ES-I3 (cell line): ENCODE measurements around the gene LETMD1.
A peak's percentile ranks its signal among the peaks of the same experiment; 100 is the strongest.
"Not testable (repeated sequence)": the region's sequence is repeated elsewhere in the genome, so short reads cannot be mapped to it uniquely, and the experiment has no call there.

Experiments
- H3K36me3 ChIP-seq: 2 replicates; pipeline ENCODE4 v1.6.1; 2013; ENCODE audit warnings: mild to moderate bottlenecking, low read length, control low read depth, moderate library complexity; ENCODE audit not compliant: insufficient read depth
- H3K4me1 ChIP-seq: 2 replicates; pipeline ENCODE4 v1.6.1; 2013; ENCODE audit warnings: mild to moderate bottlenecking, control low read depth, low read length; ENCODE audit not compliant: insufficient read depth
- H3K9ac ChIP-seq: 2 replicates; pipeline ENCODE4 v1.6.1; 2013; ENCODE audit warnings: low read depth, mild to moderate bottlenecking, low read length, moderate library complexity
- H3K9me3 ChIP-seq: 2 replicates; pipeline ENCODE4 v1.6.1; 2013; ENCODE audit warnings: mild to moderate bottlenecking, low read length, moderate library complexity; ENCODE audit not compliant: control insufficient read depth, insufficient read depth

Gene LETMD1

DNA sequence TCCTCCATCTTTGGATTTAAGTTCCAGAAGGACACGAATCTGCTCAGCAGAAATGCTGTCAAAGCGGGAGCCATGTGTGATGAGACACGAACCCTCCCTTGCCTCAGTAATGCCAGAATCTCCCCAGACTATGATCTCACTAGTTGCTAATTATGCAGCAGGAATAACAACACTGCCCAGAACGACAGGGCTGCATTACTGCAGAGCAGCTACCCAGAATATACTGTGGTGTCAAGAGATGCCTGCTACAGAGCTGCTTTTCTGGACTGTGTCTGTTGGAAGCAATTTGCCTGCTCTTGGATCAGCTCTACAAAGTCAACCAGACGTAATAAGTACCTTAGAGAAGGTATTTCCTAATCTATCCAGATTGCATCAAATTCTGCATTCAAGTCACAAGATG is 29.8 kb downstream of the LETMD1 start:
- Histone ChIP-seq H3K4me1 (peaks cover 21% of the 10 kb centered on the region), H3K36me3 (peaks cover 3% of the 10 kb centered on the region; the same call in 1 of the 2 replicates), H3K9ac (no peak overlapping the region), H3K9me3 (no peaks in the 10 kb centered on the region)

DNA sequence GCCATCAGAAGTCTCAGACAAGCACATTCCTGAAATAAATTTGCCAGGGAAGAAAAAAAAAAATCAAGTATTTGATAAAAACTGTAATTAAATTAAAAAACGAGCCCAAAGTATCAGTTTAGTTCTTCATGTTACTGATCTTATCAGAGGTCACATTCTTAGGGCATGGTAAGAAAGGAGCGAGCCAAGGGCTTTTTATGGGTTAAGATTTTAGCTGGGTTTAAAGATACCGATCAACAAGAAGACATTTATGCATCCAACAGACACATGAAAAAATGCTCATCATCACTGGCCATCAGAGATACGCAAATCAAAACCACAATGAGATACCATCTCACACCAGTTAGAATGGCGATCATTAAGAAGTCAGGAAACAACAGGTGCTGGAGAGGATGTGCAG is 30.2 kb downstream of the LETMD1 start:
- not testable (repeated sequence) for H3K36me3 ChIP-seq, H3K9ac ChIP-seq, H3K9me3 ChIP-seq
- peaks cover 21% of the 10 kb centered on the region for H3K4me1 ChIP-seq

DNA sequence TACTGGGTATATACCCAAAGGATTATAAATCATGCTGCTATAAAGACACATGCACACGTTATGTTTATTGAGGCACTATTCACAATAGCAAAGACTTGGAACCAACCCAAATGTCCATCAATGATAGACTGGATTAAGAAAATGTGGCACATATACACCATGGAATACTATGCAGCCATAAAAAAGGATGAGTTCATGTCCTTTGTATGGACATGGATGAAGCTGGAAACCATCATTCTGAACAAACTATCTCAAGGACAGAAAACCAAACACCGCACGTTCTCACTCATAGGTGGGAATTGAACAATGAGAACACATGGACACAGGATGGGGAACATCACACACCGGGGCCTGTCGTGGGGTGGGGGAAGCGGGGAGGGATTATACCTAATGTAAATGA is 30.7 kb downstream of the LETMD1 start:
- H3K36me3 ChIP-seq, H3K9me3 ChIP-seq, H3K9ac ChIP-seq: not testable (repeated sequence)
- H3K4me1 ChIP-seq = peaks cover 21% of the 10 kb centered on the region

DNA sequence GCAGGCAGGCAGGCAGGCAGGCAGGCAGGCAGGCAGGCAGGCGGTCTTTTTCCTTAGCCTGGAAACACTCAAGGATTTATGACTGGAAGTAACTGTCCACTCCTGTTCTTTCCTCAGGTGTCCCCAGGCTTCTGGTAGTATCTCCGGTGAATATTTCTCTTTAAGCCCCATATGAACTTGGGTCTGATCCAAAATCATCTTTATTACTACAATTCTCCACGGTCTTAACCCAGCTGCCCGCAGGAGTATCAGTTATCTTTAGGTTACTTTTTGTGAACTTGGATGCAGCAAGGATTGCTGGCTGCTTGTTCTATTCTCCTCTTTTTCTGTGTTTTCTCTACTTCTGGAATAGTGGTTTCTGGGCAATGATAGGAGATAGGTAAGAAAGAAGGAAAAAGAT is 32.0 kb downstream of the LETMD1 start:
- peaks cover 21% of the 10 kb centered on the region for H3K4me1 ChIP-seq
- no peak overlapping the region for H3K9ac ChIP-seq
- H3K36me3 ChIP-seq = no peaks in the 10 kb centered on the region
- H3K9me3 ChIP-seq = no peaks in the 10 kb centered on the region

DNA sequence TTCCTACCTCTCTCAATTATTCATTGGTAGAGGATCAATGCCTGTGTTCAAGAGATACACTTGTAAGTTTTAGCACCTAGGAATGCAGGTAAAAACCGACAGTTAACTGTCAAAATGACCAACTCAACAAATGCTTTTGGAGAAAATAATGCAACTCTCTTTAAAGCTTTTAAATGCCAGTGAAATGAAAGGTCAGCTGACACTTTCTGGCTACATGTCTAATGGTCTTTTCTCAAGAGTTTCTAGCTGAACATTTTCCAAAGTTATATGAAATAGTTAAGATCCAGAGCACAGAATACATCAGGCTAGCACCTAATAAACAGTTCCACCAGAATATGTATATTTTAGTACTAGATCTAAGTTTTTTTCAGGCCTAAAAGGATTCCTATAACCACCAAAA is 33.3 kb downstream of the LETMD1 start:
- Histone ChIP-seq H3K36me3 (no peaks in the 10 kb centered on the region), H3K9me3 (no peaks in the 10 kb centered on the region), H3K9ac (no peak overlapping the region; the same call in 1 of the 2 replicates), H3K4me1 (peaks cover 16% of the 10 kb centered on the region)

DNA sequence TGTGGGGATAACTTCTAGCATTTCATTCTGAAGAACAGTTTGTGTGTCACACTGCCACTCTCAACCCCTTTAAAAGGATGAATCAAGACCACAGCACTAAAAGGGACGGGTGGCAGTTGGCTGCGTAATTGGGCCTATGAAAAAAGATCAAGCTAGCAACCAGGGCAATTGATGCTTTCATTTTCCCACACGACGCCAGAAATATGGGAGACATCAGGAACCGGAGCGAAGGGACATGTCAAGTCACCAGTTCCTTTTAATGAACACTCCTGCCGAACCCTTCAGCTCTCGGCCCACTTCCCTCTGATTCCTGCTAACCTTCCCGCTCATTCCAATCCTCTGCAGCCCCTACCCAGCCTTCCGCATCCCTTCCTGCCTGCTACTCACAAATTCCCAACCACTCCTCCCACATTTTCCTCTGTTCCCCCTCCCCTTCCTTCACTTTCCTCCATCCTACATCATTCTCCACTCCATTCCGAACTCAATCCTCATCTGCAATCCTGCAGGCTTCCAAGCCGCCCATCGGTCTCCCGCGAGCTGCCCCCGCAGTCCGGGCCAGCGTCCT is 34.5 kb downstream of the LETMD1 start:
- H3K4me1 ChIP-seq = peaks cover 15% of the 10 kb centered on the region
- H3K36me3 ChIP-seq = no peaks in the 10 kb centered on the region
- no peaks in the 10 kb centered on the region for H3K9me3 ChIP-seq
- H3K9ac ChIP-seq = peak overlapping the region; percentile 61

DNA sequence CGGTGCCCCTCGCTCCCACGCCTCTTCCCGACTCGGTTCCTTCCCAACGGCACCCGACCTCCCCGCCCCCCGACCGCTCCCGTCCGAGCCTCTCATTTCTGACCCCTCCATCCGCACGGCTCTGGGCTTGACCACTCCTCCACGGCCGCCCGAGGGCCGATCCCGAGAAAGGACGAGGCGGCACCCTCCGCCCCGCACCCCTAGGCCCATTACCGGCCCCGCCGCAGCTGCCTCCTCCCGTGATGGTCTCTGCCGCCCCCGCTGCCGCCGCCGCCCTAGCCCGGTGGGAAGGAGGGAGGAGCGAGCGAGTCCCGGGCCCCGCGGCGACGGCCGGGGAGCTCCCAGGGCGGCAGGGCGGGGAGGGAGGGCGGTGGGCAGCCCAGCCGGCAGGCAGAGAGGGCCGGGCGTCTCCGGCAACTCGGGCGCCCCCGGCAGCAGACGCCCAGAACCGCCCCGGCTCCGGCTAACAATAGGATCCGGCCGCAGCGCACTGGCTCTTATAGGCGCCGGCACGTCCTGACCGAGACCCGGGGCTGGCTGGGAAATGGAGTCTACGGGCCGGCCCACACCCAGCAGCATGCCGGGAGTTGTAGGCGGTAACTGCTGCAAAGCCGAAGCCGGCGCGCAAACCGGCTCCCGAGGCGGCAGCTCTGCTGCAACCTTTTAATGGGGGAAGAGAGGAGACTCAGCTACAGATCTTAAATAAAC is 35.2 kb downstream of the LETMD1 start, which contains the start of gene CSRNP2:
CSRNP2 (minus strand) TSS at position 471 of the 708 bp plus-strand sequence. CDS start 7,035 bp downstream, outside the sequence.
- Histone ChIP-seq H3K9me3 (no peaks in the 10 kb centered on the region), H3K9ac (peak within 1 kb of the TSS; percentile 75), H3K36me3 (no peaks in the 10 kb centered on the region), H3K4me1 (peaks cover 10% of the 10 kb centered on the region)

DNA sequence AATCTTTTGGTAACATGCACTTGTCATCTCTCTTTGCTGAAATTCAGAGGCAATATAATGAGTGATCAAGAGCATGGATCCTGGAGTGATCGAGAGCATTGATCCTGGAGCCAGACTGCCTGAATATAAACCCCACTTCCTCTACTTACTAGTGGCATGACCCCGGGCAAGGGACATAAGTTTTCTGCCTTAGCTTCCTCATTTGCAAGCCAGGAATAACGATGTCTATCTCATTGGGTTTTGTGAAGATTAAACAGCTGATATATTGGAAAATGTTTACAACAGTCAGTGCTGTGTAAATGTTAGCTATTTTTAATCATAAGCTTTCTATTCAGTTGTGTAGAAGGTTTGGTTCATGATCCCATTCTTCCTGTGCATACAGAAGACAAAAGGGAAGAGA is 37.6 kb downstream of the LETMD1 start:
- Histone ChIP-seq H3K36me3 (no peaks in the 10 kb centered on the region), H3K4me1 (peaks cover 10% of the 10 kb centered on the region), H3K9ac (no peak overlapping the region), H3K9me3 (no peaks in the 10 kb centered on the region)

DNA sequence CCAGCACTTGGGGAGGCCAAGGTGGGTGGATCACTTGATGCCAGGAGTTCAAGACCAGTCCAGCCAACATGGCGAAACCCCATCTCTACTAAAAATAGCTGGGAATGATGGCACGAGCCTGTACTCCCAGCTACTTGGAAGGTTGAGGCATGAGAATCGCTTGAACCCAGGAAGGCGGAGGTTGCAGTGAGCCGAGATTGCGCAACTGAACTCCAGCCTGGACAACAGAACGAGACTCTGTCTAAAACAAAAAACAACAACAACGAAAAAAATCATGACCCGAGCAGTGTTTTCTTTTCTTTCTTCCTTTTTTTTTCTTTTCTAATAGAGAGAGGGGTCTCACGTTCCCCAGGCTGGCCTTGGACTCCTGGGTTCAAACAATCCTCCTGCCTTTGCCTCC is 38.8 kb downstream of the LETMD1 start:
- Histone ChIP-seq H3K36me3 (no peaks in the 10 kb centered on the region), H3K4me1 (peaks cover 3% of the 10 kb centered on the region), H3K9me3 (no peaks in the 10 kb centered on the region), H3K9ac (no peak overlapping the region)

DNA sequence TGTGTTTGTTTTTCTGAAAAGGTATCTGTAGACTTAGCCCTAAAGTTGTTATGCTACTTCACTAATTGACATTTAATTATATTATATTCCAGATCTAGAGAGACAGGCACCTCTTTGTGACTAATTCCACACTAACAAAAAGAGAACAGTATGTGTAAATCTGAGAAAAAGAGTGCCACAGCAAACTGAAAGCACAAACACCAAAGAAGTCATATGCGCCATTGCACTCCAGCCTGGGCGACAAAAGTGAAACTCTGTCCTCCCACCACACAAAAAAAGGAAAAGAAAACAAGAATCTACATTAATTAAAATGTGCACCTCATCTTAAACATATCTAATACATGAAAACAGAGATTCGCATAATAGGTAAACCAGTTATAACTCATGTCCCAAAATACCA is 39.7 kb downstream of the LETMD1 start:
- H3K36me3 ChIP-seq = no peaks in the 10 kb centered on the region
- no peaks in the 10 kb centered on the region for H3K4me1 ChIP-seq
- no peak overlapping the region for H3K9ac ChIP-seq
- H3K9me3 ChIP-seq = no peaks in the 10 kb centered on the region

DNA sequence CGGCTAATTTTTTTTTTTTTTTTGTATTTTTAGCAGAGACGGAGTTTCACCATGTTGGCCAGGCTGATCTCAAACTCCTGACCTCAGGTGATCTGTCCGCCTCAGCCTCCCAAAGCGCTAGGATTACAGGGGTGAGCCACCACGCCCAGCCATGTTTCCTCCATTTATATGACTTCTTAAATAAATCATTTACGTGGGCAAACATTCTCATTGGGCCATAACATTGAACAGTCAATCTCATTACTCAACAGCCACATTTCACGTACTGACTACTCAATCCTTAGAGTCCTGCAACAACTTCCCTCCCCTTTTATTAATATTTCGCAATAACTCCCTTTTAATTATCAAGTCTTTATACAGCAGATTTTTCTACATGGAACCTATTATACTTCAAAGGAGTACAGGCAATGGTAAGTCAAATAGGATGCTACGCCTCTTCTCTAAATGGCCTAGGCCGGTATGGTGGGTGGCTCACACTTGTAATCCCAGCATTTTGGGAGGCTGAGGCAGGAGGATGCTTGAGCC is 42.6 kb downstream of the LETMD1 start:
- H3K36me3 ChIP-seq = peaks cover 5% of the 10 kb centered on the region; the same call in 1 of the 2 replicates
- H3K9ac ChIP-seq = no peak overlapping the region
- no peaks in the 10 kb centered on the region for H3K4me1 ChIP-seq
- H3K9me3 ChIP-seq = no peaks in the 10 kb centered on the region

DNA sequence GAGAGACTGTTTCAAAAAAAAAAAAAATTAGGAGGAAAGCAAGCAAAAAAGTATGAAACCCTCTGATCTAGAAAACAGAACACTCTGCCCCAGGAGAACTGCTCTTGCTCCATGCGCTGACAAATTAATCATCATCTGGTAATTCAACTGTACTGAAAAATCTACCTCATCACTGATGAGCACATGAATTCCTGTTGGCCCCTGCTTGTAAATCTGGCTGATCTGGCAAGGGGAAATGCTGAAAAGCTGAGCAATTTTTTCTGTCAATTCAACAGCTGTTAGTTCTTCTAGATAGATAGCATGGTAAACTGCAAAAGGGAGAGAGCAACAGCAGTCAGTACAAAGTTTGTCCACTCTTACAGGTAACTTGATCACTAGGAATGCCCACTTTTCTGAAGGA is 50.5 kb downstream of the LETMD1 start:
- H3K36me3 ChIP-seq = peaks cover 21% of the 10 kb centered on the region; the same call in 1 of the 2 replicates

DNA sequence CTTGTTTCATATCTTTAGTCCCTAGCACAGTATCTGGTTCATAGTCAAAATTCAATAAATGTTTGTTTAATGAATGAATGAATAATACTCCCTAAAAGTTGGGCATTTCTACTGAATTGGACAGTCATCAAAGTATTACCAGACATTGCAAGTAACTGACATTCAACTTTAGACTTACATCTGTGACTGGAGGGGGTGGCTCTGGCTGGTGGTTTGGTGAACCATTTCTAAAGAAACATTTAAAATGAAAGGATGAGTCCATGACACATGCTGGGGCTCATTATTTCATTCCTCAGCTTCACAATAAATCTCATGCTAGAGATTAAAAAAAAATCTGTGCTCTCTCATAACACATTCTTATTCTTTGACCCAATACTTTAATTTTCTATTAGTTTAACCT is 55.9 kb downstream of the LETMD1 start:
- H3K9me3 ChIP-seq = no peaks in the 10 kb centered on the region
- H3K36me3 ChIP-seq = peaks cover 5% of the 10 kb centered on the region; the same call in 1 of the 2 replicates
- H3K9ac ChIP-seq = no peak overlapping the region
- no peaks in the 10 kb centered on the region for H3K4me1 ChIP-seq

More for the DNA sequence above, 50.5 kb downstream of the LETMD1 start:
- Histone ChIP-seq H3K4me1 (no peaks in the 10 kb centered on the region), H3K9ac (no peak overlapping the region), H3K9me3 (no peaks in the 10 kb centered on the region)

DNA sequence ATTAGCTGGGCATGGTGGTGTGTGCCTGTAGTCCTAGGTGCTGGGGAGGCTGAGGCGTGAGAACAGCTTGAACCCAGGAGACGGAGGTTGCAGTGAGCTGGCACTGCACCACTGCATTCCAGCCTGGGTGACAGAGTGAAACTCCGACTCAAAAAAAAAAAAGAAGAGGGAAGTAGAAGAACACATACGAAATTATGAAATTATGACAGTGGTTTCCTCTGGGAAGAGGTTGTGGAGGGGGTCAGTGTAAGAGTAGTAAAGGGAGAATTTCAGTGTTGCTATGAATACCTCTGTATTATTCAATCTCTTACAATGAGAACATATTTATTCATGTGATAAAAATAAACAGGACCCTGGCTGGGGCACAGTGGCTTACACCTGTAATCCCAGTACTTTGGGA is 60.0 kb downstream of the LETMD1 start:
- no peak overlapping the region for H3K9ac ChIP-seq
- H3K9me3 ChIP-seq = no peaks in the 10 kb centered on the region
- no peaks in the 10 kb centered on the region for H3K36me3 ChIP-seq
- no peaks in the 10 kb centered on the region for H3K4me1 ChIP-seq
